ENCODE data around the gene ANKH. TPM values are rescaled to one million over a fixed set of nuclear protein-coding genes. Genes with fewer than 3 reads are reported as not detected.
A peak's percentile ranks its signal among the peaks of the same experiment; 100 is the strongest.
"Not testable (repeated sequence)": the region's sequence is repeated elsewhere in the genome, so short reads cannot be mapped to it uniquely, and the experiment has no call there.

ANKH gene
- 10 to 100 TPM; 12.3 to 21.0 (median 13.9) TPM for polyA plus RNA-seq (ENCODE audit: insufficient read length in 4 of 4)

DNA sequence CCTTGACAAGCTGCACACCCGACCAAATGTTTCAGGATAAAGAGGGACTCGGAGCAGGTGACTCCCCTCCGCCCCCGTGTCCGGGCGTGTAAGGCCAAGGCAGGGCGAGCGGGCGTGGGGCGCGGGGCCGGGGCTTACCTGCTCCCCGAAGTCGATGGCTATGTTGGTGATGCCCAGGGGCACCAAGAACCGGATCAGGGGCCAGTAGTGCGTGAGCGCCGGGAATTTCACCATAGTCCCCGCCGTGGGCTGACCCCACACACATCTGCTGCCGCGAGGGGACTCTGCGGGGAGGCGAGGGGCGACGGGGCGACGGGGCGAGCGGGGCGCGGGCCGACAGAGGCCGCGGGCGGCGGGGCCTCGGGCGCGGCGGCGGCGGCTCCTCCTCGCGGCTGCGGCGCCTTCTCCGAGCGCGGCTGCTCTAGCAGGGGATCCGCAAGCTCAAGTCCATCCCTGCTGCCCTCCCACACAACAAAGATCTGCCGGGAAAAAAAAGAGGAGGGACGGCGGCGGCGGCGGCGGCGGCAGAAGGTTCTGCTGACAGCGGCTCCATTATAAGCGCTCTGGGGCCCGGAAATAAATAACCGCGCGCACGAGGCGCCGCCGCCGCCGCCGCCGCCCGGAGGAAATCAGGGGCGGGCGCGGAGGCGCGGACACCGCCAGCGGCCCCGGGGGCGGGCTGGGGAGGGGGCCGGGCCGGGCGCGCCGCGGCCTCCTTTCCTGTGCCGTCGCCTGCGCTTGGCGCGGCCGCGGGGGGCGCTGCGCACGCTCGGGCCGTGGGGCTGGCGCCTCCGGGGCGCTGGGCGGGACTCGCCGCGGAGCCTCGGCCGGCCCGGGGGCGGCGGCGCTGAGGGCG, at the start of gene ANKH:
Gene ANKH, minus strand, starts transcription at position 565 of the 856 bp plus-strand sequence. Its CDS starts 331 bp downstream, at position 234.
- DNase-seq (ENCODE audit: low read depth in 4 of 4, low spot score in 3 of 4) = peak; percentile 34 to 73 (median 68)

DNA sequence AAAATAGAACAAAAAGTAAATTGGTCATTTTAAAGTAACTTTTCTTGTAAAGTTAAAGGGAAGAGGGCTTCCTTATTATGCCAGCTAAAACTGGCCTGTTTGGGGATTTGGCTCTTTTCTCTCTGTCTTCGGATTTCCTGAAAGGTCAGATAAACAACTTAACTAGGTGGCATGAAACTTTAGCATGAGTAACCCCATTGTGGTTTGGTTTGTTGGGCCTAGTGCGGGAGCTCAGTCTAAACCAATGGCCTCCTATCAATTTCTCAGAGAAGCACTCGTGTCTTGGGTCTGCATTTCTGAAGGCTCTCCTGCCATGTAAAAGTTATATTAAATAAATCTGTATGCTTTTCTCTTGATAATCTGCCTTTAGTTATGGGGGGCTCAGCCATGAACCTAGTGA, 48.5 kb upstream of the ANKH start:
- no peak for DNase-seq (ENCODE audit: low read depth in 4 of 4, low spot score in 3 of 4)

DNA sequence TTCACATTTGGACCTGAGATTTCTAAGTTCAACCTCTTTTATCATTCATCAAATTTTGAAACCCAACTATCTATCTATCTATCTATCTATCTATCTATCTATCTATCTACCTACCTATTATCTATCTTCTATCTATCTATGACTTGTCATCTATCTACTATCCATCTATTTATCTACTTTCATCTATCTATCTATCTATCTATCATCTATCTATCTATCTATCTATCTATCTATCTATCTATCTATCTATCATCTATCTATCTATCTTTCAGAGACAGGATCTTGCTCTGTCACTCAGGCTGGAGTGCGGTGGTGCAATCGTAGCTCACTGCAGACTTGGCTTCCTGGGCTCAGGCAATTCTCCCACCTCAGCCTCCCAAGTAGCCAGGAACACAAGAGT, 47.5 kb upstream of the ANKH start:
- DNase-seq (ENCODE audit: low read depth in 4 of 4, low spot score in 3 of 4) = not testable (repeated sequence)

DNA sequence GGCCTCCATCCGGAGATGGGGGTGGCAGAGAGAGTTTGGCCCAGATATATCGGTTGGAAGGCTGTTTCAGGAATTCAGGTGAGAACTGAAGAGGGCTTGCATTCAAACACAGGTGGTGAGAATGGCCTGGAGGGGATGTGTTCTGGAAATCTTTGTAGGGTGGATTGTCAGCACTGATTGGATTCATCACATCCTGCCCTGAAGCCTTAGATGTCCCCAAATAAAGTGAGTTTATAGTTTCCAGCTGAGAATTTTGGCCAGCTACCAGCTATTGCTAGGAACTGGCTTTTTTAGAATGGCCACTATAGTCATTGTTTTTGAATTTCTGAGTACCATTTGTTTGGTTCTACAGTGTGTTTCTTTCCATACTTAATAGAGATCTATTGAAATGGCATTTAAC, 46.1 kb upstream of the ANKH start:
- DNase-seq (ENCODE audit: low read depth in 4 of 4, low spot score in 3 of 4) = peak in 1 of 4 donors; percentile 40

DNA sequence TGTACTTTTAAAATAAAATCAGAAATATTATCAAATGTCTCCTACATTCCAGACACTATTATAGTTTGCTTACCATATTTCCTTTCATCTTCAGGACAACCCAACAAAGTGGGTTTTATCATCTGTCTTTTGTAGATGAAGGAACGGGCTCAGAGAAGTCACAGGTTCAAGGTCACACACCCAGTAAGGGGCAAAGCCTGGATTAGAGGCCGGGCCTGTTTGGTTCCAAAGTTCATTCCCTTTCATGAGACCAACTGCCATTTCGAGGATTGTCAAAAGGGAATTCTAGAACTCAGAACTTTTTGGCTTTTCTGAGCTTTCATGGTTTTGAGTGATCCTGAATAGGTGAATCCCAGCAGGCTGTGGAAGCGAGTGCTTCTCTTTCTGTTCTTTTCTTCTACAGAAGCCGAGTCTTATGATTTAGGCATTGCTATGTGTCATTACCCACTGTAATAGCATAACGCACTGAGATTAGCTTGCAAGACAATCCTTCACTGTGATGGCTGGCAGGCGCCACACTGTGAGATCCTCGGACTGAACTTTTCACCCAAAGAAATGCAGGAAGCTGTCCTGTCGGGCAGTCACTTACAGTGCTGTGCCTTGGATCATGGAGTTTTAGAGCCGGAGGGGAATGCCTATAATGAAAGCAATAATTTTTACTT, 43.8 kb upstream of the ANKH start:
- DNase-seq (ENCODE audit: low read depth in 4 of 4, low spot score in 3 of 4) = peak in 1 of 4 donors; percentile 12

DNA sequence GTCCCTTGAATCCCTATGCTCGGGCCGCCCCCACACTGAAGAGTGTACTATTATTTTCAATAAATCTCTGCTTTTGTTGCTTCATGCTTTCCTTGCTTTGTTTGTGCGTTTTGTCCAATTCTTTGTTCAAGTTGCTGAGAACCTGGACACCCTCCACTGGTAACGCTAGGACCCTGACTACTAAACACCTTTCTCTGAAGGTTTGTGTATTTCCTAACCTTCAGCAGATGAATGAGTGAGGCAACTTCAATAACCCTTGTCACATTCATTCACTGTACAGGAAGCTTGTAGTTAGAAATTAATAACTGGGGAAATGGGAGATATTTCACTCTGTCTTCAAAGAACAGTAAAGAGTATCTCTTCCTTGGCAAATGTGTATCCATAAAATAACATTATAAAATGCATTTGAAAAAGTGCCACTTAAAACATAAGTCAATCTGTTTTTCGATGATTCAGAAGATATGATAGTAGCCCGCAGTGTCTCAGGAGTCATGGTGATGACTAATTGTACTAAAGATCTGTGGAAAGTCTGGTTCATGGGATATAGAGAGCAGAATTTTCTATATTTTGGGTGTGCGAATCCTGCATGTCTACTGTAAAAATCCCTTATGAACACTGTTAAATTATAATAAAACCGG, 43.2 kb upstream of the ANKH start:
- no peak for DNase-seq (ENCODE audit: low read depth in 4 of 4, low spot score in 3 of 4)

DNA sequence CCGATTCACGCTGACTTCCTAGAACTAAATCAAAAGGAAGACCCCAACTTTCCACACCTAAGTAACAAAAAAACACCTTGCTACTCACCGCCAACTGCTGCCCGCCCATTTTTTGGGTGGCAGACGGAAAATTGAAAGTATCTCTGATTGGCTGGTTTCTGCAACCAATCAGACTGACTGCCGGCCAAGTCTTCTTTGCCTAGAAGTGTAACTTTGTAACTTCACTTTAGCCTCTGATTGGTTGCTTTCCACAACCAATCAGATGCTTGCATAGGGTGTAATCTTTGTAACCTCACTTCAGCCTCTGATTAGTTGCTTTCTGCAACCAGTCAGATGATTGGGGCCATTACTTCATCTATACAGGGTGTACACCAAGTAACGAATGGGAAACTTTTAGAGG, 42.6 kb upstream of the ANKH start:
- DNase-seq (ENCODE audit: low read depth in 4 of 4, low spot score in 3 of 4) = no peak

DNA sequence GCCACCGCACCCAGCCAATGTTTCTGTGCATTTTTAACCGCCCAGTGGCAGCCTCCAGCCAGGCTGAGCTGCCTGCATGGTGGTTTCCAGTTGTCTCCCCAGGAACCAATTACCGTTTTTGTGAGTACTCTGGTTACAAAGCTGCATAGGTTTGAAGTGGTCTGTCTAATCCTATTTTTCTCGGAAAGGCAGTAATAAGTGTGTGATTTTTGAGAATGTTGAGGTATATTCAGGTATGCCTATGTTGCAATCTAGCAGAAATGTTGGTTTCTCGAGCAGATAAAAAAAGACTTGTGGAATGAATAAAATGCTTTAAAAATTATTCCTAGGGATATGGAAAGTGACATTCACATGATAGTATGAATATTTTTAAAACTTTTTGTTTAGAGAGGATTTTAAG, 41.5 kb upstream of the ANKH start:
- no peak for DNase-seq (ENCODE audit: low read depth in 4 of 4, low spot score in 3 of 4)

DNA sequence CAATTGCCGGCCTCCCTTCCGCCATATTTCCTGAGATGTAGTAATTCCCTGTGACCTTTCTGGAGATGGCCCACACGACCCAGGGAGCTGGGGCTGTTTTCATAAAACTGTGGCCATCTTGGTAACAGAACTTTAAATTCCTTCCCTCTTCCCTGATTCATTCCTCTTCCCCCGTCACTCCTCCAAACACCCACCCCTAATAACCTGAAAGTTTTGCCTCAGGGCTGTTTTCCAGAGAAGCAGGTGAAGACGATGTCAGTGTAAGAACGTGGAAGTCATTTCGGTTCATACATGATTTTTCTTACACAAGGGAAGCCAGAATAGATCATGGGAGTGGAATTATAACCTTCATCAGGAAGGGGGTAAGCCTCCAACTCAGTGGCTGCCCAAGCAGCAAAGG, 40.6 kb upstream of the ANKH start:
- DNase-seq (ENCODE audit: low read depth in 4 of 4, low spot score in 3 of 4) = no peak

DNA sequence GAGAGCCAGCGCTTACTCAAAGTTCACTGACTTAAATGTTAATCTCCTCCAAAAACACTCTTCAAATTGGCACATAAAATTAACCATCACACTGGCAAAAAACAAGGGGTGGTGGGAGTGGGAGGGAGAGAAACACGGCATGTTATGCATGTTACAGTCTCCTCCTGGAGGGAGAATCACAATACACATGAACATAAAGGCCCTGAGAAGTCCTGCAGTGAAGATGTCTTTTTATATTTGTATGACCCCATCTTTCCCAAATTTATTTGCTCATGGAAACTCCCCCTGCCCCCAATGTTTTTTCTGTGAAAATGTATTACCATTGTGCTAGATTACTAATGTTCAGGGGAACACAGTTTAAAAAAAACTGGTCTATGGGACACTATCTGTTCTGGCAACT, 37.8 kb upstream of the ANKH start:
- DNase-seq (ENCODE audit: low read depth in 4 of 4, low spot score in 3 of 4) = no peak

DNA sequence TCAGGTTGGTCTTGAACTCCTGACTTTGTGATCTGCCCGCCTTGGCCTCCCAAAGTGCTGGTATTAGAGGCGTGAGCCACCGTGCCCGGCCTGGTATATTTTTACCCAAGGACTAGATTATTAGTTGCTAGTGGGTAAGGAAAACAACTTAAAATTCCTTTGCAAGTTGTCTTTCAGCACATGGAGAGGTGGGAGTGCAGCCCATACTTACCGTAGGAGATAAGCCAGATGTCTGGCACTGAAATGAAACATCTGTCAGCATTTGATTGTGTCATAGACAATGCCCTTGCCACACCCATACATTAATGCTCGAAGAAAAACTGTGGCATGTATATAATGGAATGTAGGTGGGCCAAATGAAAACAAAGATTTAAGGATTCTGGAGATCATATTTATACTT, 36.6 kb upstream of the ANKH start:
- no peak for DNase-seq (ENCODE audit: low read depth in 4 of 4, low spot score in 3 of 4)

DNA sequence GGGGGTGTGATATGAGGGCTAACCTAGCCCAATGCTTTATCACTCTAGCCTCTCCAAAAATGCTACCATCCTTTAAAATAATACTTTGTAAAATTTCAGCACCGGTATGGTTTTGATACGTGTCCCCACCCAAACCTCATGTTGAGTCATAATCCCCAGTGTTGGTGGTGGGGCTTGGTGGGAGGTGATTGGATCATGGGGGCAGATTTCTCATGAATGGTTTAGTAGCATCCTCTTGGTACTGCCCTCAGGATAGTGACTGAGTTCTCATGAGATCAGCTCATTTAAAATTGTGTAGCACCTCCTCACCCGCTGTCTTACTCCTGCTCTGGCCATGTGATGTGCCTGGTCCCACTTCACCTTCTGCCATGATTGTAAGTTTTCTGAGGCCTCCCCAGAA, 35.0 kb upstream of the ANKH start:
- no peak for DNase-seq (ENCODE audit: low read depth in 4 of 4, low spot score in 3 of 4)

DNA sequence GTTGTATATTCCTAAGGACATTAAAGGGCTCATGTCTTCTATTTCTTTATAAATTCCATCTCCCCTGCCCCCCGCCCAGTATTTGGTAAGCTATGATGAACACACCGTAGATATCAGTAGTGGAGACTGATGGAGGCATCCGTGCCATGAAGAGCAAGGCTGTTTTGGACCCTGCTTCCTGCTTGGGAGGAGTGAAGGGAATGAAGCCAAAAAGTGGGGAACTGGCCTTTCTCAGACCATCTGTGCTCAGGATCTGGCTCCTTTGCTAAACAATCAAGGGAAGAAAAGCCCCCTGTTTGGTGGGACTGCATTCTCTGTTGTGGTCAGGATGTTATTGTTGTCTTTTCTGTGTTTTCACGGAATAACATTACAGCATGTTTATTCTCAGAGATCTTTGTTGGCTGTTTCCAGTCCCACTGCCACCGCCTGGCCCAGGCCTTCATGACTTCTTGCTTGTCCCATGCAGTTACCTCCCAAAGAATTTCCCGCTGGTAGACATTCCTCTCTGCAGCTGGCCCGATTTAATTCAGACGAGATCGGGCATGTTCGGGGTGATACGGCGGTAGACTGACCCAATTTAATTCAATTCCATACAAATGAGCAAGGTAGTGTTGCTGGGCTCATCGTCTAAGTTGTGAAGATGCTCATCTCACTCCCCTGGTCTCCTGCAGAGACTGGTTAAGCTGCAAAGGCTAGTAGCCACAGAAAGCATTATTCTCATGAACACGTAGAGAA, 31.4 kb upstream of the ANKH start:
- DNase-seq (ENCODE audit: low read depth in 4 of 4, low spot score in 3 of 4) = no peak

DNA sequence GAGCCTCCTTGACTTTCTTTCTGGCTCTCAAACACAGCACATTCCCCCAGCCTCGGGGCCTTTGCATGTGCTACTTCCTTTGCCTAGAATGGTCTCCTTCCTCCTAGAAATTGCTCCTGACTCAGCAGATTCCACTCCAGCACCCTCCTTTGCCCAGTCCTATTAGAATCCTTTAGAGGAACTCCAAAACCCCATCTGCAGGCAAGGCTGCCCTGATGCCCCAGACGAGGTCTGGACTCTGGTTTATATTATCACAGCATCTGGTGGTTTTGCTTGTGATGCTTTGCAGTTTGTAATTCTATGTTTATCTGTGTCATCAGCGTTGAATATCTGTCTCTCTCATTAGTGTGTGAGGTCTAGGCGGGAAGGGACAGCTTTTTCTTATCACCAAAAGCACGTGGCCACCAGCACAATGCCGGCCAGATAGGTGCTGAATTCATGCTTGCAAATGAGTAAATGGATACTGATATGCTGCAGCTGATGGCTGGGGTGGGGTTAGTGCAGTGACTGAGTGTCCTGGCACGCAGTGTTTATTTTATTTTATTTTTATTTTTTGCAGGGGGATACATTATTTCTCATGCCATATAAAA, 30.0 kb upstream of the ANKH start:
- no peak for DNase-seq (ENCODE audit: low read depth in 4 of 4, low spot score in 3 of 4)

DNA sequence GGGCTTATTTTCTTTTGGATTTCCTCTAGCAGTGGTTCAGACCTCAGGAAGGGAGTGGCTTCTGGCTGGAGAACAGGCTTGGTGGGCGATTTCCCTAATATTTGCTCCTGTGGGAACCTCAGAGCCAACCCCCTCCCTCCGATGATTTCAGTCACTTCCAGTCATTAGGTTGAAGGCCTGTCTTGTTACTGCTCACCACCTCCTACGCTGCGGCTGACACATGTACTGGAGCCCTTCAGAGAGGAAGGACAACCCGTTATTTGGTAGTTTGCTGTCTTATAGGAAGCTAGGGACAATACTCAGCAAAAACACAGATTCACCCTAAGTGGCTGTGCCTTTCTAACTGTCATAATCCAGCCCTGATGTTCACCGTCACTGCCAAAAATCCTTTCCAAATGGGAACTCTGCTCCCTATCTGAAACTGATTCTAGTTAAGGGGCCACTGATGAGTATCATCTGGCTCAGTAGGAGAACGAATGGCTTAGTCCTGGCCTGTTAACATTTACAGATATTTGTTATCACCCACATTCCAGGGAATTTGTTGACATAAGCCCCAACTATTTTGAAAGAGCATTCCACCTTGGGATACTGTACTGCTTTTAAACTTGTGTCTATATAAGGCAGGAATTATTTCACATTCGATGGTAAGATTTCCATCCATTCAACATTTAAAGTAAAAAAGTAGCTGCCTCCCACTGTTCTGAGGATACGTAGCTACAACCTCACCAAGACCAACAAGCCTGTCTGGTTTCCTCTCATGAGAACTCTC, 29.3 kb upstream of the ANKH start:
- DNase-seq (ENCODE audit: low read depth in 4 of 4, low spot score in 3 of 4) = no peak

DNA sequence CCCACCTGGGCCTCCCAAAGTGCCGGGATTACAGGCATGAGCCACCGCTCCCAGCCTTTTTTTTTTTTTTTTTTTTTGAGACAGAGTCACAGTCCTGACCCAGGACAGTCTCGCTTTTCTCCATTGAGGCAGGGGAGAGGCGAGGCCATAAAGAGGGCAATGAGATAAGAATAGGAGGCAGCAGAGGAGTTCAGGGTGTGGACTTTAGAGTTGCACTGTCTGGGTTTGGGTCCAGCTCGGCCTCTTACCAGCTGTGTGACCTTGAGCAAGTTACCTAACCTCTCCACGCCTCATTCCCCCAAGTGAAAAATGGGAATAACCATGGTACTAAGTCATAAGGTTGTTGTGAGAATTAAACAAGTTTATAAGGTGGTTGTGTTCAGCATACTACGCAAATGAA, 24.6 kb upstream of the ANKH start:
- no peak for DNase-seq (ENCODE audit: low read depth in 4 of 4, low spot score in 3 of 4)

DNA sequence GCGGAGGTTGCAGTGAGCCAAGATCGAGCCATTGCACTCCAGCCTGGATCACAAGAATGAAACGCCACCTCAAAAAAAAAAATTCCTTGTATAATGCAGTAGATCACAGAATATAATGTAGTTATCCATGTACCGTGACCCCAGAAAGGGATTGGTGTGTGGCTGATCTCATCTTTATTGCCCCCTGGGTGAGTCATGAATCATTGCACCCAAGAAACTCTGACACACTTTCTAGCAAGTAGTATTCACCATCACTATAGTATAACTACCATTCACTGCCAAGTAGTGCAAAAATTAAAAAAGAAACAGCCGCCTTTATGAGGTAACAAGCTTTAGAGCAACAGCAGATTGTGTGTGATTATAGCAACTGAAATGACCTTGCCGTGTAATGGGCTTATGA, 23.7 kb upstream of the ANKH start:
- DNase-seq (ENCODE audit: low read depth in 4 of 4, low spot score in 3 of 4) = no peak

DNA sequence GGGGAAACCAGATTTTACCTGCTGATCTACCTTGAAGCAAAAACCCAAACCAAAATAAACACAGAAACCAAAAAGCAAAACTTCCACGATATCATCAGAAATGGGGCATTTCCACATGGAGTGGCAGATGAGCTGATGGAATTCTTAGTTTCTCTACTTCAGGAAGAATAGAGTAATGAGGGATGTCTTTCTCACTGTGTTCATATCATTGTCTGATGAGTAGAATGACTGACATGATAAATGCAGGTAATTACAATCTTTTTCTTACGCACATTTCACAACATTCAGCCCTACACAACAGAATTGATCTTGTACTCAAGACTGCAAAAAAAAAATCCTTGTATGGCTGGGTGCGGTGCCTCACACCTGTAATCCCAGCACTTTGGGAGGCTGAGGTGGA, 23.2 kb upstream of the ANKH start:
- DNase-seq (ENCODE audit: low read depth in 4 of 4, low spot score in 3 of 4) = no peak

DNA sequence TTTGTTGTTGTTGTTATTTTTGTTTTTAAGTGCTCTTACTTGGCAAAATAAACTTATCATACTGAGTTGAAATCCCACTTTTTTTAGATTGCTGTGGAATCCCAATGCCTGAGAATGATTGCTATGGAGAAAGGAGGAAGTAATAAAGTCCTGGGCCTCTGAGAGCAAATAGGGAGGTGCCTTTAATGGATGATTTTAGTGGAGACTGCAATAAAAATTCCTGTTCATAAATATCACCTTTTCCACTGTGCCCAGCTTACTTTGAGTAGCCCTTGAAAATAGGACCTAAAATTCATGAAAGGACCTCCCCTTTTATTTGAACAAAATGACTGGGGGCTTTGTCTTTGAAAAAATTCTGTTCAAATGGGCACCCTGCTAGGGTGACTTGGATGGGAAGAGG, 21.8 kb upstream of the ANKH start:
- no peak for DNase-seq (ENCODE audit: low read depth in 4 of 4, low spot score in 3 of 4)

DNA sequence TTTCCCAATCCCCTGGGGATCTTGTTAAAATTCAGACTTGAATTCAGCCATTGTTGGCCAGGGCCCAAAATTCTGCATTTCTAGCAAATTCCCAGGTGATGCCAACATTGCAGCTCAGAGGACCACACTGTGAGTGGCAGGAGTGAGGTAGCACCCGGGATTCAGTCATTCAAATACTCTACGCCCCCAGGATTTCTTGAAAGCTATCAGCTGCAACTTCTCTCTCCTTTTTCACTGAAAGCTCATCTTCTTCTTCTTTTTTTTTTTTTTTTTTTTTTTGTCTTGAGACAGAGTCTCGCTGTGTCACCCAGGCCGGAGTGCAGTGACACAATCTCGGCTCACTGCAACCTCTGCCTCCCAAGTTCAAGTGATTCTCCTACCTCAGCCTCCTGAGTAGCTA, 19.3 kb upstream of the ANKH start:
- no peak for DNase-seq (ENCODE audit: low read depth in 4 of 4, low spot score in 3 of 4)
